Urinary bladder (tissue), 4 donors: ENCODE measurements around the gene NDUFB3. TPM values are rescaled to one million over a fixed set of nuclear protein-coding genes. Genes with fewer than 3 reads are reported as not detected.
A peak's percentile ranks its signal among the peaks of the same experiment; 100 is the strongest.
"Not testable (repeated sequence)": the region's sequence is repeated elsewhere in the genome, so short reads cannot be mapped to it uniquely, and the experiment has no call there.

Experiments used
- DNase-seq: peaks from one replicate; pipeline ENCODE4 v3.0.0-alpha.2; 2015; ENCODE audit errors: extremely low spot score
- H3K27ac ChIP-seq: one replicate; pipeline ENCODE4 v1.5.1; 2013; ENCODE audit warnings: low read depth, mild to moderate bottlenecking, moderate library complexity
- H3K36me3 ChIP-seq: one replicate; pipeline ENCODE4 v1.6.1; 2013; ENCODE audit warnings: mild to moderate bottlenecking, moderate library complexity; ENCODE audit not compliant: insufficient read depth
- H3K4me1 ChIP-seq: one replicate; pipeline ENCODE4 v1.6.1; 2013; ENCODE audit warnings: mild to moderate bottlenecking, moderate library complexity; ENCODE audit not compliant: insufficient read depth
- H3K4me3 ChIP-seq: one replicate; pipeline ENCODE4 v1.5.1; 2013; ENCODE audit warnings: low read depth, low read length
- WGBS: extraction: QIAGEN DNeasy Blood & Tissue Kit; methylation state at CpG from one replicate; pipeline ENCODE4 v1.1.7; 2013; 5-methylcytosine and 5-hydroxymethylcytosine counted together
- polyA plus RNA-seq: library from polyadenylated mRNA; stranded (reverse); fragments of 200-250 nt; gene quantifications from one replicate; pipeline ENCODE4 v1.2.3, GENCODE V29; 2013
- total RNA-seq: library from RNA; depleted of rRNA; stranded (reverse); fragments of >200 nt; gene quantifications from one replicate; pipeline ENCODE4 v1.2.3, GENCODE V29; 2014
- donor health status: healthy with polysubstance abuse.
- donor health status: healthy.

Gene NDUFB3
- total RNA-seq (53.2 TPM), polyA plus RNA-seq (63.4 TPM)

DNA sequence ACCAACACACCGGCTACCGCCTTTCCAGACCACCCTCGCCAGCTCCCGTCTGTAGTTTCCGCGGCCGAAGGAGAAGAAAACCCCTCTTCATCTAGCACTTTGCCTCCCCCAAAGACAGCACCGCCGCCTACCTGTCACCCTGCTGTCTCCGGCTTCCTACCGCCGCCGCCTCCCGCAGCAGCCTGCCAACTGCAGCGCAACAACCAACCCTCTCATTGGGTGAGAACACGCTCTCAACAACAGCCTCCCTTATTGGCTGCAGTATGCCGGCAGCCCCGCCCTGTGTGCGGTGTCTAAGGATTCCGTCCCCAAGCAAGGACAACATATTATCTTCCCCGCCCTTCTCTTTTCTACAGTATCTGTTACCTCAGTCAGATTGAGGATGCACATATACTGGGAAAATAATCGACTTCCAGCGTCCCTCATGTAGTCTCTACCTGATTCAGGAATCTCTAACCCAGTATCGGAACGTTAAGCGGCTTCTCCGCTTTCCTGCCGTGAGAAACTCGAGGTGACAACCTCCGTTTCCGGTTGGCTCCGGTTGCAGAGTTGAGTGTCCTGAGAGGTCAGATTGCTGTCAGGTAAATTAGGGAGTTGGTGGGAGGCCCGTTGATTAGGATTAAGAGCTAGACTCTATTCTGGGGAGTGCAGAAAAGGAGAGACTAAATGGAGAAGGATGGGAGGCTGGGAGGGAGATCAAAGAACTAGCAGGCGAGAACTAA lies at the start of gene NDUFB3, which contains the start of gene HYCC2:
NDUFB3 (plus strand) TSS at position 523 of the 722 bp plus-strand sequence. CDS start 6,882 bp downstream, outside the sequence.
HYCC2 (minus strand) TSS at position 193 of the 722 bp plus-strand sequence. CDS start 47,662 bp downstream, outside the sequence.
- H3K4me1 ChIP-seq: no peaks in the 10 kb centered on the region
- peak; percentile 91 for DNase-seq
- under 1% methylated on average over 34 of the region's 34 CpGs for WGBS
- peak within 1 kb of the TSS; percentile 48 for H3K27ac ChIP-seq
- no peaks in the 10 kb centered on the region for H3K36me3 ChIP-seq
- H3K4me3 ChIP-seq: peak within 1 kb of the TSS; percentile 72

- Histone ChIP-seq H3K4me1 (no peaks in the 10 kb centered on the region), H3K36me3 (no peaks in the 10 kb centered on the region), H3K27ac (no peak overlapping the region), H3K4me3 (no peak overlapping the region)
- no peak for DNase-seq
Observed at GRCh38 chr2:201024518-201024917, 47.3 kb upstream of the NDUFB3 start.

GRCh38 chr2:201034355-201034754 lies 37.4 kb upstream of the NDUFB3 start:
- H3K36me3 ChIP-seq, DNase-seq, H3K27ac ChIP-seq, H3K4me3 ChIP-seq, H3K4me1 ChIP-seq: not testable (repeated sequence)
- WGBS: 100% methylated on average over 1 of the region's 2 CpGs

DNA sequence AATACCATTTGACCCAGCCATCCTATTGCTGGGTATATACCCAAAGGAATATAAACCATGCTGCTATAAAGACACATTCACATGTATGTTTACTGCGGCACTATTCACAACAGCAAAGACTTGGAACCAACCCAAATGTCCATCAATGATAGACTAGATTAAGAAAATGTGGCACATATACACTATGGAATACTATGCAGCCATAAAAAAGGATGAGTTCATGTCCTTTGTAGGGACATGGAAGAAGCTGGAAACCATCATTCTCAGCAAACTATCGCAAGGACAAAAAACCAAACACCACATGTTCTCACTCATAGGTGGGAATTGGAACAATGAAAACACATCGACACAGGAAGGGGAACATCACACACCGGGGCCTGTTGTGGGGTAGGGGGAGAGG lies 33.4 kb upstream of the NDUFB3 start:
- not testable (repeated sequence) for H3K4me3 ChIP-seq, DNase-seq, H3K4me1 ChIP-seq, H3K27ac ChIP-seq, H3K36me3 ChIP-seq
- WGBS: 96% methylated on average over 4 of the region's 4 CpGs

- Histone ChIP-seq H3K4me3 (no peak overlapping the region), H3K36me3 (no peaks in the 10 kb centered on the region), H3K27ac (no peak overlapping the region), H3K4me1 (no peaks in the 10 kb centered on the region)
- 90% methylated on average over 2 of the region's 2 CpGs for WGBS
- DNase-seq: no peak
Observed at GRCh38 chr2:201038855-201039254, 32.9 kb upstream of the NDUFB3 start.

DNA sequence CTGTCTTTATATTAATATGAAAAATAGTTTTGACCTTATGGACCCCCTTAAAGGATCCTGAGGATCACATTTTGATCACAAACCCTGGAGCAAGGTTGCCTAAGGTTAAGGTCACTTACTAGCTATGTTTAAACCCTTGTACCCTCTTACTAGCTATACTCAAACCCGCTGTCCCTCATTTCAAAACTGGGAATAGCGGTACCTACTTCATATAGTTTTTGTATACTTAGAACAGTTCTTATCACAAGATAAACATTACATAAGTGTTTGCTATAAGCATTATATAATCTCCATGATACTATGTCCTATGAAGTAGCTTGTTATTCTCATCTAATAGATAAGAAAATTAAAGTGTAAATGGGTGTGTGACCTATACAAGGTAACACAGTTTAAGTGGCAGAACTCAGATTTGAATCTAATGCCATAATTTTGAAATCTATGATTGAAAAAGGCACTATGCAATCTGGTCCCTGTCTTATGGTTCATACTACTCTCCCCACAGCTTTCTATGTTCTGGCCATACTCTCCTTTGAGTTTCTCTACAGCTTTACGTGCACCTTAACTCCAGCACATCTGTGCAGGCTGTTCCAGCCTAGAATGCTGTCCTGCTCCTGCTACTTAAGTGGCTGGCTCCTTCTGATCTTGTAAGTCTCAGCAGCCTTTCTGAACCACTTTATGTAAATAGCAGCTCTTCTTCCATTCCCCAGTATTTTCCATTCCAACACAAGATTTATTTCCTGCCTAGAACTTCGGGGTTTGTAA lies 30.8 kb upstream of the NDUFB3 start:
- no peak overlapping the region for H3K27ac ChIP-seq
- WGBS: 79% methylated on average over 4 of the region's 4 CpGs
- no peaks in the 10 kb centered on the region for H3K4me1 ChIP-seq
- no peak for DNase-seq
- H3K36me3 ChIP-seq: no peaks in the 10 kb centered on the region
- no peak overlapping the region for H3K4me3 ChIP-seq

- H3K36me3 ChIP-seq, DNase-seq, H3K27ac ChIP-seq, H3K4me1 ChIP-seq, H3K4me3 ChIP-seq: not testable (repeated sequence)
- WGBS: 97% methylated on average over 36 of the region's 36 CpGs
Observed at GRCh38 chr2:201042451-201042850, 29.4 kb upstream of the NDUFB3 start.

GRCh38 chr2:201043050-201043449 lies 28.8 kb upstream of the NDUFB3 start:
- H3K36me3 ChIP-seq, H3K4me1 ChIP-seq, DNase-seq, H3K27ac ChIP-seq, H3K4me3 ChIP-seq: not testable (repeated sequence)
- 96% methylated on average over 5 of the region's 5 CpGs for WGBS

GRCh38 chr2:201046881-201047280 lies 24.9 kb upstream of the NDUFB3 start:
- Histone ChIP-seq H3K36me3 (no peaks in the 10 kb centered on the region), H3K4me3 (no peak overlapping the region), H3K27ac (no peak overlapping the region), H3K4me1 (no peaks in the 10 kb centered on the region)
- WGBS: 97% methylated on average over 2 of the region's 2 CpGs
- DNase-seq: no peak

DNA sequence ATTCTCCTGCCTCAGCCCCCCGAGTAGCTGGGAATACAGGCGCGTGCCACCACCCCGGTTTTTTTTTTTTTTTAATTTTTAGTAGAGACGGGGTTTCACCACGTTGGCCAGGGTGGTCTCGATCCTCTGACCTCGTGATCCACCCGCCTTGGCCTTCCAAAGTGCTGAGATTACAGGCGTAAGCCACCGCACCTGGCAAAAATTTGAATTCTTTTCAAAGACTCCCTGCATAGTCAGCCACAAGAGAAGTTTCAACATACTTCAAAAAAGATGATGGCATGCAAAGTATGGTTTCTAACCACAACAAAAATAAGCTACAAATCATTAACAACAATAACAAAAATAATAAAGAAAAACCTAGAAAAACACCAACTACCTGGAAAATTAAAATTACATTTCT lies 22.3 kb upstream of the NDUFB3 start:
- 98% methylated on average over 11 of the region's 11 CpGs for WGBS
- Histone ChIP-seq H3K4me3 (no peak overlapping the region), H3K36me3 (no peaks in the 10 kb centered on the region)

GRCh38 chr2:201057087-201057521 lies 14.7 kb upstream of the NDUFB3 start:
- WGBS: 19% methylated on average over 2 of the region's 2 CpGs
- Histone ChIP-seq H3K36me3 (peaks cover 2% of the 10 kb centered on the region), H3K4me1 (no peaks in the 10 kb centered on the region), H3K27ac (no peak overlapping the region), H3K4me3 (no peak overlapping the region)
- peak; percentile 35 for DNase-seq

More for the DNA sequence above, 22.3 kb upstream of the NDUFB3 start:
- Histone ChIP-seq H3K27ac (no peak overlapping the region), H3K4me1 (no peaks in the 10 kb centered on the region)
- DNase-seq: no peak

- no peak overlapping the region for H3K4me3 ChIP-seq
- H3K4me1 ChIP-seq: no peaks in the 10 kb centered on the region
- WGBS: 76% methylated on average over 4 of the region's 4 CpGs
- H3K27ac ChIP-seq: no peak overlapping the region
- DNase-seq: no peak
- H3K36me3 ChIP-seq: peaks cover 2% of the 10 kb centered on the region
Observed at GRCh38 chr2:201057715-201058248, 14.0 kb upstream of the NDUFB3 start.

DNA sequence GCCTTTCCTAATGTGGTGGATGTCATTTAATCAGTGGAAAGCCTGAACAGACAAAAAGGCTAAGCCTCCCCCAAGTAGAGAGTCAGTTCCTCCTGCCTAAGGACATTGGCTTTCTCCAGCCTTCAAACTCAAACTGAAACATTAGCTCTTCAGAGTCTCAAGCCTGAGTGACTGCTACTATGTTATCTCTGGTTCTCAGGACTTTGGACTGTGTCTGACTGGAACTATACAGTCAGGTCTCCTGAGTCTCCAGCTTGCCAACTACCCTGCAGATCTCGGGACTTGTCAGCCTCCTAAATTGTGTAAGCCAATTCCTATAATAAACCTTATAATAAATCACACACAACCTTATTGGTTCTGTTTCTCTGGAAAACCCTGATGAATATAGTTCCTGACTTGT lies 12.9 kb upstream of the NDUFB3 start:
- H3K4me1 ChIP-seq: no peaks in the 10 kb centered on the region
- 86% methylated on average over 1 of the region's 1 CpG for WGBS

More for the DNA sequence above, 12.9 kb upstream of the NDUFB3 start:
- Histone ChIP-seq H3K27ac (no peak overlapping the region), H3K36me3 (peaks cover 2% of the 10 kb centered on the region), H3K4me3 (no peak overlapping the region)
- no peak for DNase-seq
